ENCODE results near the gene ITSN2.

Gene ITSN2

GRCh38 chr2:24182507-24182906 lies 177.8 kb downstream of the ITSN2 start:
- TF ChIP-seq POLR2AphosphoS5 (IDR thresholded peaks at IDR 0.05; ENCODE audit: low read depth, low read length) (no peak), POLR2A (IDR thresholded peaks at IDR 0.05; ENCODE audit: low read depth, low read length) (no peak), TAF1 (IDR thresholded peaks at IDR 0.05; ENCODE audit: borderline replicate concordance, low read depth, low read length) (no peak)
- FAIRE-seq (no peak), DNase-seq (ENCODE audit: insufficient read length) (no peak)

- DNase-seq (ENCODE audit: insufficient read length): no peak
- no peak for FAIRE-seq
- no peak for TF ChIP-seq POLR2A (IDR thresholded peaks at IDR 0.05; ENCODE audit: low read depth, low read length)
- TF ChIP-seq POLR2AphosphoS5 (IDR thresholded peaks at IDR 0.05; ENCODE audit: low read depth, low read length): no peak
- no peak for TF ChIP-seq TAF1 (IDR thresholded peaks at IDR 0.05; ENCODE audit: borderline replicate concordance, low read depth, low read length)
These were observed 178.5 kb downstream of the ITSN2 start for GRCh38 chr2:24181849-24182248.

GRCh38 chr2:24179683-24180082 lies 180.7 kb downstream of the ITSN2 start:
- TF ChIP-seq POLR2A (IDR thresholded peaks at IDR 0.05; ENCODE audit: low read depth, low read length) (no peak), POLR2AphosphoS5 (IDR thresholded peaks at IDR 0.05; ENCODE audit: low read depth, low read length) (no peak), TAF1 (IDR thresholded peaks at IDR 0.05; ENCODE audit: borderline replicate concordance, low read depth, low read length) (no peak)
- no peak for DNase-seq (ENCODE audit: insufficient read length)
- FAIRE-seq: no peak

GRCh38 chr2:24176326-24176725 lies 184.0 kb downstream of the ITSN2 start:
- no peak for TF ChIP-seq POLR2AphosphoS5 (IDR thresholded peaks at IDR 0.05; ENCODE audit: low read depth, low read length)
- no peak for TF ChIP-seq TAF1 (IDR thresholded peaks at IDR 0.05; ENCODE audit: borderline replicate concordance, low read depth, low read length)
- no peak for TF ChIP-seq POLR2A (IDR thresholded peaks at IDR 0.05; ENCODE audit: low read depth, low read length)
- DNase-seq (ENCODE audit: insufficient read length): no peak
- no peak for FAIRE-seq

GRCh38 chr2:24175631-24176187 lies 184.6 kb downstream of the ITSN2 start:
- no peak for DNase-seq (ENCODE audit: insufficient read length)
- TF ChIP-seq POLR2A (IDR thresholded peaks at IDR 0.05; ENCODE audit: low read depth, low read length) (no peak), TAF1 (IDR thresholded peaks at IDR 0.05; ENCODE audit: borderline replicate concordance, low read depth, low read length) (no peak), POLR2AphosphoS5 (IDR thresholded peaks at IDR 0.05; ENCODE audit: low read depth, low read length) (no peak)
- FAIRE-seq: no peak

- DNase-seq (ENCODE audit: insufficient read length) (no peak), FAIRE-seq (no peak)
- TF ChIP-seq POLR2AphosphoS5 (IDR thresholded peaks at IDR 0.05; ENCODE audit: low read depth, low read length) (no peak), TAF1 (IDR thresholded peaks at IDR 0.05; ENCODE audit: borderline replicate concordance, low read depth, low read length) (no peak), POLR2A (IDR thresholded peaks at IDR 0.05; ENCODE audit: low read depth, low read length) (no peak)
These were observed 185.5 kb downstream of the ITSN2 start, which contains the start of gene FAM228A for GRCh38 chr2:24174851-24175277. FAM228A (plus strand) TSS chr2:24175053; CDS start chr2:24175481, 428 bp downstream.

- DNase-seq (ENCODE audit: insufficient read length): no peak
- TF ChIP-seq POLR2AphosphoS5 (IDR thresholded peaks at IDR 0.05; ENCODE audit: low read depth, low read length) (no peak), TAF1 (IDR thresholded peaks at IDR 0.05; ENCODE audit: borderline replicate concordance, low read depth, low read length) (no peak), POLR2A (IDR thresholded peaks at IDR 0.05; ENCODE audit: low read depth, low read length) (no peak)
- FAIRE-seq: no peak
These were observed 191.3 kb downstream of the ITSN2 start for GRCh38 chr2:24169023-24169422.

- DNase-seq (ENCODE audit: insufficient read length) (peak; percentile 50), FAIRE-seq (peak; percentile 53)
- TF ChIP-seq POLR2A (IDR thresholded peaks at IDR 0.05; ENCODE audit: low read depth, low read length): no peak
- TF ChIP-seq TAF1 (IDR thresholded peaks at IDR 0.05; ENCODE audit: borderline replicate concordance, low read depth, low read length): 0 out of 2 replicates have a peak, but pooled peaks have one; percentile 14
- no peak for TF ChIP-seq POLR2AphosphoS5 (IDR thresholded peaks at IDR 0.05; ENCODE audit: low read depth, low read length)
These were observed 195.8 kb downstream of the ITSN2 start for GRCh38 chr2:24164416-24164973.

- DNase-seq (ENCODE audit: insufficient read length) (no peak), FAIRE-seq (no peak)
- TF ChIP-seq TAF1 (IDR thresholded peaks at IDR 0.05; ENCODE audit: borderline replicate concordance, low read depth, low read length) (no peak), POLR2AphosphoS5 (IDR thresholded peaks at IDR 0.05; ENCODE audit: low read depth, low read length) (no peak), POLR2A (IDR thresholded peaks at IDR 0.05; ENCODE audit: low read depth, low read length) (no peak)
These were observed 196.7 kb downstream of the ITSN2 start for GRCh38 chr2:24163601-24164000.

- no peak for TF ChIP-seq POLR2AphosphoS5 (IDR thresholded peaks at IDR 0.05; ENCODE audit: low read depth, low read length)
- no peak for TF ChIP-seq TAF1 (IDR thresholded peaks at IDR 0.05; ENCODE audit: borderline replicate concordance, low read depth, low read length)
- no peak for TF ChIP-seq POLR2A (IDR thresholded peaks at IDR 0.05; ENCODE audit: low read depth, low read length)
- DNase-seq (ENCODE audit: insufficient read length) (no peak), FAIRE-seq (no peak)
These were observed 197.2 kb downstream of the ITSN2 start for GRCh38 chr2:24163186-24163585.

GRCh38 chr2:24162494-24162893 lies 197.8 kb downstream of the ITSN2 start:
- FAIRE-seq (no peak), DNase-seq (ENCODE audit: insufficient read length) (no peak)
- no peak for TF ChIP-seq POLR2AphosphoS5 (IDR thresholded peaks at IDR 0.05; ENCODE audit: low read depth, low read length)
- TF ChIP-seq POLR2A (IDR thresholded peaks at IDR 0.05; ENCODE audit: low read depth, low read length): no peak
- no peak for TF ChIP-seq TAF1 (IDR thresholded peaks at IDR 0.05; ENCODE audit: borderline replicate concordance, low read depth, low read length)

- DNase-seq (ENCODE audit: insufficient read length) (no peak), FAIRE-seq (no peak)
- TF ChIP-seq TAF1 (IDR thresholded peaks at IDR 0.05; ENCODE audit: borderline replicate concordance, low read depth, low read length): no peak
- no peak for TF ChIP-seq POLR2AphosphoS5 (IDR thresholded peaks at IDR 0.05; ENCODE audit: low read depth, low read length)
- TF ChIP-seq POLR2A (IDR thresholded peaks at IDR 0.05; ENCODE audit: low read depth, low read length): no peak
These were observed 199.6 kb downstream of the ITSN2 start for GRCh38 chr2:24160761-24161160.

Measured in GM12892 (cell line).